ENCODE measurements around the gene MND1.

GRCh38 chr4:153426207-153426885 lies 81.9 kb downstream of the MND1 start:
- TF ChIP-seq CTCF (conservative IDR thresholded peaks at IDR 0.05; ENCODE audit: low read length) (no peak), EZH2phosphoT487 (IDR thresholded peaks at IDR 0.05; ENCODE audit: borderline replicate concordance) (no peak)
